A673 (cell line): ENCODE measurements around the gene WDR7. TPM values are rescaled to one million over a fixed set of nuclear protein-coding genes. Genes with fewer than 3 reads are reported as not detected.

Experiments
- BruUV-seq: library from RNA; stranded (reverse); fragments of 400-500 nt; replicated peaks from 2 replicates; lab custom pipeline; 2021; lab: Mats Ljungman, UMichigan
- CTCF ChIA-PET: fragments of 300-600 bp; sonication (Branson Sonifier 250); formaldehyde crosslinking; loops from one replicate; lab custom pipeline; 2022; ENCODE audit warnings: antibody characterized with exemption; lab: Charles Lee
- POLR2A ChIA-PET: fragments of 300-600 bp; sonication (Branson Sonifier 250); formaldehyde crosslinking; loops from one replicate; lab custom pipeline; 2022; ENCODE audit warnings: antibody characterized with exemption; ENCODE audit not compliant: low non-redundant PET; lab: Charles Lee
- DNase-seq: peaks from one replicate; pipeline ENCODE4 v3.0.0-alpha.2; 2015; ENCODE audit warnings: low spot score
- H3K27ac ChIP-seq: fragments of 200-600 bp; sonication (generic); 2 replicates; pipeline ENCODE4 v1.5.1; 2016; ENCODE audit warnings: mixed run types, low read depth, mild to moderate bottlenecking, mixed read lengths, antibody characterized with exemption, low read length; ENCODE audit not compliant: poor library complexity, severe bottlenecking
- H3K27me3 ChIP-seq: fragments of 200-600 bp; sonication (generic); replicated peaks from 2 replicates; pipeline ENCODE4 v1.6.1; 2017; ENCODE audit warnings: mixed run types, low read depth, mild to moderate bottlenecking, mixed read lengths, antibody characterized with exemption, low read length; ENCODE audit not compliant: insufficient read depth, poor library complexity
- H3K36me3 ChIP-seq: fragments of 200-600 bp; sonication (generic); 2 replicates; pipeline ENCODE4 v1.6.1; 2016; ENCODE audit warnings: mixed run types, mild to moderate bottlenecking, mixed read lengths, antibody characterized with exemption, low read length; ENCODE audit not compliant: insufficient read depth, poor library complexity, severe bottlenecking
- H3K4me1 ChIP-seq: fragments of 200-600 bp; sonication (generic); 2 replicates; pipeline ENCODE4 v1.6.1; 2017; ENCODE audit warnings: mixed run types, mild to moderate bottlenecking, mixed read lengths, antibody characterized with exemption, low read length; ENCODE audit not compliant: insufficient read depth, poor library complexity, severe bottlenecking
- H3K4me3 ChIP-seq: fragments of 200-600 bp; sonication (generic); 2 replicates; pipeline ENCODE4 v1.5.1; 2016; ENCODE audit warnings: low read depth, mixed run types, mild to moderate bottlenecking, mixed read lengths, low read length; ENCODE audit not compliant: poor library complexity, severe bottlenecking
- H3K9me3 ChIP-seq: fragments of 200-600 bp; sonication (generic); 2 replicates; pipeline ENCODE4 v1.6.1; 2016; ENCODE audit warnings: mixed run types, low read depth, mild to moderate bottlenecking, mixed read lengths, antibody characterized with exemption, low read length; ENCODE audit not compliant: poor library complexity, severe bottlenecking
- EZH2 ChIP-seq: fragments of 200-600 bp; sonication (generic); IDR thresholded peaks from 2 replicates; pipeline ENCODE4 v1.6.1; 2017; ENCODE audit warnings: borderline replicate concordance, low read depth, mild to moderate bottlenecking, mixed read lengths, antibody characterized with exemption, low read length; ENCODE audit not compliant: poor library complexity, severe bottlenecking
- intact Hi-C: fragments of 100-400 bp; cut with micrococcal nuclease; formaldehyde crosslinking; loops from one replicate; pipeline ENCODE4 v1.10.0; 2022; ENCODE audit not compliant: unreplicated experiment
- total RNA-seq: library from RNA; stranded (reverse); gene quantifications from 2 replicates; pipeline ENCODE4 v1.2.3, GENCODE V29; 2021
- TF ChIP-seq, protein P1 (sequence below): fragments of 300-800, 200-600 bp; sonication (generic); conservative IDR thresholded peaks from 2 replicates; pipeline ENCODE4 v1.5.1; 2017; ENCODE audit warnings: low read depth, mild to moderate bottlenecking, antibody characterized with exemption, low read length, moderate library complexity, mixed read lengths

WDR7 gene
- total RNA-seq, 1 experiment from 2014 or later = 21.2 TPM

DNA sequence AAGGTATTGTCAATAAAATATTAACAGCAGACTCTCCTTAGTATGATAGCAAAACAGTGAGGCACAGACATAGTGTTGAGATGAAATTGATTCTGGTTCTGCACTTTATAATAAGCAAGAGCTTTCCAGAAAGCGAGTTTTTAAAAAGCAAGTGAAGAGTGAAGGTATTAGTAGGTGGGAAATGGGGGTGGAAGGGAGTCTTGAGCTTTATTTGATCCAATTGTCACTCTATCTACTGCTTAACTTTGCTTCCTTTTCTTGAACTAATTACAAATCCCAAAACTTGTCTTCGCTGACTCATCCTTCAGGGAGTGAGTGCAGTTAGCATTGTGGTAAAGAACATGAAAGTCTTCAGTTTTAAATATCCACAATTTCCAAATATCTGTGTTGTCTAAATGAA, 375.2 kb downstream of the WDR7 start:
- H3K27me3 ChIP-seq = no peaks in the 10 kb centered on the region
- intact Hi-C loops = no loop called here
- no peaks in the 10 kb centered on the region for H3K9me3 ChIP-seq
- no peaks in the 10 kb centered on the region for H3K36me3 ChIP-seq
- ChIA-PET CTCF (no interaction called here), POLR2A (no interaction called here)
- H3K27ac ChIP-seq = no peak overlapping the region
- no peak for DNase-seq
- no peak overlapping the region for H3K4me3 ChIP-seq
- BruUV-seq = no TSS peak
- no peak for TF ChIP-seq EZH2
- TF ChIP-seq, protein P1, sequence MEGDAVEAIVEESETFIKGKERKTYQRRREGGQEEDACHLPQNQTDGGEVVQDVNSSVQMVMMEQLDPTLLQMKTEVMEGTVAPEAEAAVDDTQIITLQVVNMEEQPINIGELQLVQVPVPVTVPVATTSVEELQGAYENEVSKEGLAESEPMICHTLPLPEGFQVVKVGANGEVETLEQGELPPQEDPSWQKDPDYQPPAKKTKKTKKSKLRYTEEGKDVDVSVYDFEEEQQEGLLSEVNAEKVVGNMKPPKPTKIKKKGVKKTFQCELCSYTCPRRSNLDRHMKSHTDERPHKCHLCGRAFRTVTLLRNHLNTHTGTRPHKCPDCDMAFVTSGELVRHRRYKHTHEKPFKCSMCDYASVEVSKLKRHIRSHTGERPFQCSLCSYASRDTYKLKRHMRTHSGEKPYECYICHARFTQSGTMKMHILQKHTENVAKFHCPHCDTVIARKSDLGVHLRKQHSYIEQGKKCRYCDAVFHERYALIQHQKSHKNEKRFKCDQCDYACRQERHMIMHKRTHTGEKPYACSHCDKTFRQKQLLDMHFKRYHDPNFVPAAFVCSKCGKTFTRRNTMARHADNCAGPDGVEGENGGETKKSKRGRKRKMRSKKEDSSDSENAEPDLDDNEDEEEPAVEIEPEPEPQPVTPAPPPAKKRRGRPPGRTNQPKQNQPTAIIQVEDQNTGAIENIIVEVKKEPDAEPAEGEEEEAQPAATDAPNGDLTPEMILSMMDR = no peak
- peaks cover 22% of the 10 kb centered on the region for H3K4me1 ChIP-seq

GRCh38 chr18:57027190-57027708, 376.1 kb downstream of the WDR7 start:
- DNase-seq = no peak
- no peak for TF ChIP-seq EZH2
- TF ChIP-seq, protein P1 = no peak
- Histone ChIP-seq H3K27ac (no peak overlapping the region), H3K9me3 (no peaks in the 10 kb centered on the region), H3K27me3 (no peaks in the 10 kb centered on the region), H3K36me3 (no peaks in the 10 kb centered on the region), H3K4me3 (no peak overlapping the region), H3K4me1 (peaks cover 22% of the 10 kb centered on the region)
- BruUV-seq = no TSS peak
- intact Hi-C loops = no loop called here
- CTCF ChIA-PET = no interaction called here
- POLR2A ChIA-PET = no interaction called here

DNA sequence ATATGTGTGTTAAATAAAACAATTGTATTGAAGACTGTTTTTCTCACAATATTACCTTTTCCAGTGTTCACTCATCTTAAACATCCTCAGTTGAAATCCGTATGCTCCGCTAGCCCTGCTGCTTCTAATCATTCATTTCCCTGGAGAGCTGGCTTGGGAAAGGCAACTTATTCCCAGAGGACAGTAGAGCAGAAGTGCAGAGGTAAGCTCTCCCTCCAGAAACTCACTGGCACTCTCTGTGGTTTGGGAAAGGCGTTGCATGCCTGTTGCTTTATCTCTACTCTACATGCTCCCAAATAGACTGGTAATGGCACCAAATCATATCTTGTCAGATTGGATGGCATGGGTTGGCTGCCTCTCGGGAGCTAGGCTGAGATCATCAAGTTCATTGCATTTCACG, 378.6 kb downstream of the WDR7 start:
- Histone ChIP-seq H3K36me3 (no peaks in the 10 kb centered on the region), H3K27me3 (no peaks in the 10 kb centered on the region), H3K27ac (no peak overlapping the region), H3K4me1 (peaks cover 9% of the 10 kb centered on the region), H3K4me3 (no peak overlapping the region), H3K9me3 (no peaks in the 10 kb centered on the region)
- intact Hi-C loops = no loop called here
- BruUV-seq = no TSS peak
- CTCF ChIA-PET = interaction anchor here (1.0 kb wide), 1 partner anchor 160 kb away, joined by 7 read pairs; no protein-coding TSS in a partner anchor
- peak; percentile 77 for DNase-seq
- TF ChIP-seq, protein P1 = peak; percentile 60
- TF ChIP-seq EZH2 = no peak
- POLR2A ChIA-PET = no interaction called here
